GM19239 (cell line): Measurements from ENCODE around the gene CDH7.

Experiments
- DNase-seq: peaks from one replicate; pipeline ENCODE4 v3.0.0; 2011; ENCODE audit warnings: low spot score; ENCODE audit not compliant: insufficient read length
- FAIRE-seq: peaks from 2 replicates; lab custom pipeline; 2011; peaks lifted over from hg19 to GRCh38; lab: Jason Lieb, UNC

CDH7 gene

GRCh38 chr18:65750389-65751154, at the start of gene CDH7:
Gene CDH7 (plus strand): TSS chr18:65751012. CDS start chr18:65762843, 11,831 bp downstream.
- DNase-seq (no peak), FAIRE-seq (no peak)

- FAIRE-seq (no peak), DNase-seq (no peak)
Observed at GRCh38 chr18:65704046-65704445, 46.8 kb upstream of the CDH7 start.

GRCh38 chr18:65706646-65707045, 44.2 kb upstream of the CDH7 start:
- no peak for FAIRE-seq
- no peak for DNase-seq

GRCh38 chr18:65711493-65711892, 39.3 kb upstream of the CDH7 start:
- DNase-seq (no peak), FAIRE-seq (no peak)

- no peak for FAIRE-seq
- no peak for DNase-seq
Observed at GRCh38 chr18:65721619-65722018, 29.2 kb upstream of the CDH7 start.

GRCh38 chr18:65725251-65726050, 25.4 kb upstream of the CDH7 start:
- no peak for FAIRE-seq
- DNase-seq, result no peak

GRCh38 chr18:65735155-65735554, 15.7 kb upstream of the CDH7 start:
- FAIRE-seq (peak; percentile 4), DNase-seq (no peak)

GRCh38 chr18:65737471-65737955, 13.3 kb upstream of the CDH7 start:
- DNase-seq (no peak), FAIRE-seq (no peak)

GRCh38 chr18:65746936-65747335, 3.9 kb upstream of the CDH7 start:
- no peak for DNase-seq
- no peak for FAIRE-seq

- DNase-seq (no peak), FAIRE-seq (no peak)
Observed at GRCh38 chr18:65748321-65748720, 2.5 kb upstream of the CDH7 start.

GRCh38 chr18:65749841-65750240, 971 bp upstream of the CDH7 start:
- FAIRE-seq (no peak), DNase-seq (no peak)

- no peak for DNase-seq
- no peak for FAIRE-seq
Observed at GRCh38 chr18:65751155-65752085, 608 bp downstream of the CDH7 start.

- no peak for DNase-seq
- no peak for FAIRE-seq
Observed at GRCh38 chr18:65752625-65753325, 2.0 kb downstream of the CDH7 start.

- no peak for FAIRE-seq
Observed at GRCh38 chr18:65753520-65753919, 2.7 kb downstream of the CDH7 start.

GRCh38 chr18:65754121-65754520, 3.3 kb downstream of the CDH7 start:
- FAIRE-seq (no peak), DNase-seq (no peak)

More at GRCh38 chr18:65753520-65753919, 2.7 kb downstream of the CDH7 start:
- DNase-seq, result no peak

- no peak for DNase-seq
- FAIRE-seq, result no peak
Observed at GRCh38 chr18:65755616-65756015, 4.8 kb downstream of the CDH7 start.

- FAIRE-seq (no peak), DNase-seq (no peak)
Observed at GRCh38 chr18:65760457-65760856, 9.6 kb downstream of the CDH7 start.

- no peak for DNase-seq
- FAIRE-seq, result no peak
Observed at GRCh38 chr18:65761636-65762295, 11.0 kb downstream of the CDH7 start.

GRCh38 chr18:65762556-65762955, 11.7 kb downstream of the CDH7 start:
- no peak for FAIRE-seq
- DNase-seq, result no peak
